AML-193 (cell line): ENCODE data around the gene RHOC.

ENCODE experiments used
- DNase-seq, 2 experiments: peaks; one replicate each; lab custom pipeline; 2025; lab: John Stamatoyannopoulos, UW

RHOC gene

DNA sequence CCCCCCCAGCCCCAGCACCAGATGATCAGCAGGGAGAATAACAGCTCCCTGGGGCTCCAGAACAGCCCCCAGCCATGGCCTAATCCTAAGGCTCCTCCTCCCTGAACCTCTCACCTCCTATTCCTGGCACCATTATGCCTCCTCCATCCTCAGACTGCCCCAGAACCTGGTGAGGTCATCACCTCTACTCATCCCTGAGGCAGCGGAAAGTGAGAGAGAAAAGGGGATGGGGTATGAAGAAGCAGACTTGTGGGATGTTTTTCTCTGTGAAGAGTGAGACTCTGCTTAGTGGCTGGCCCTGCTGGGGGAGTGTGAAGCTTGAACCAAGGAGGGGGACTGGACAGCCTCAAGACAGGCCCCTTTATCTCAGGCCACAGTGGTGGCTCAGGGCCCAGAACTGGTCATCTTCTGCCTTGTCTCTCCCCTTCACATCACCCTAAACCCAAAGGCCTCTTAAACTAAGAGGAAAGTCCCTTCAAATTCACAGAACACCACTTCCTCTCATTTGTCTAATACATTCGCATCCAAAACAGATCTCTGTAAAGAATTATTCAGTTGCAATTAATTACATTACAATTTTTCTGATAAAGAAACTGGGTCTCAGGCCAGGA, 10.4 kb upstream of the RHOC start:
- no peak for DNase-seq

DNA sequence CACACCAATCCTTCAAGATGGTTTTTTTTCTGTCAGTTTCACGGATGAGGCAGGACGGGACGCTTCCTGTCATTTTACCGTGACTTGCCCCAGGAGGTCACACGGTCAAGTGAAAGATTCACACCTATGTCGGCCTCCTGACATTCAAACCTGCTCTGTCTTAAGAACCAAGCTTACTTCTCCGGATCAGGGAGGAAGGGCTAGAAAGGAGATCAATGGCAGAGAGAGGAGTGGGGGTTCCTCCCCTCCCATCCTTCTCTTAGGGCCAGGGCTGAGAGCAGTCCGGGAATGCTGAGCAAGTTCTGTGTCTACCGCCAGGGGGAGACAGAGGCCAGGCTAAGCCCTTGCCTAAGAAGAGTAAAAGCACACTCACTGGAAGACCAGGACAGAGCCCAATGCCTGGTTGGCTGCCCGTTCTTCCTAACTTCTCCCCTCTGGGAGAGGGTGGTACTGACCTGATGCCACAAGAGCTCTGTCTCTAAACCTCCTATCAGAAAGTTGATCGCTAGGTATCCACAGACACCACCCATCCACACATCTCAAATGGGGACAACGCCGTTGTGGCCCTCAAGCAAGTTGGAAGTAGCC, 9.3 kb upstream of the RHOC start:
- DNase-seq: peak; percentile 57 to 74

DNA sequence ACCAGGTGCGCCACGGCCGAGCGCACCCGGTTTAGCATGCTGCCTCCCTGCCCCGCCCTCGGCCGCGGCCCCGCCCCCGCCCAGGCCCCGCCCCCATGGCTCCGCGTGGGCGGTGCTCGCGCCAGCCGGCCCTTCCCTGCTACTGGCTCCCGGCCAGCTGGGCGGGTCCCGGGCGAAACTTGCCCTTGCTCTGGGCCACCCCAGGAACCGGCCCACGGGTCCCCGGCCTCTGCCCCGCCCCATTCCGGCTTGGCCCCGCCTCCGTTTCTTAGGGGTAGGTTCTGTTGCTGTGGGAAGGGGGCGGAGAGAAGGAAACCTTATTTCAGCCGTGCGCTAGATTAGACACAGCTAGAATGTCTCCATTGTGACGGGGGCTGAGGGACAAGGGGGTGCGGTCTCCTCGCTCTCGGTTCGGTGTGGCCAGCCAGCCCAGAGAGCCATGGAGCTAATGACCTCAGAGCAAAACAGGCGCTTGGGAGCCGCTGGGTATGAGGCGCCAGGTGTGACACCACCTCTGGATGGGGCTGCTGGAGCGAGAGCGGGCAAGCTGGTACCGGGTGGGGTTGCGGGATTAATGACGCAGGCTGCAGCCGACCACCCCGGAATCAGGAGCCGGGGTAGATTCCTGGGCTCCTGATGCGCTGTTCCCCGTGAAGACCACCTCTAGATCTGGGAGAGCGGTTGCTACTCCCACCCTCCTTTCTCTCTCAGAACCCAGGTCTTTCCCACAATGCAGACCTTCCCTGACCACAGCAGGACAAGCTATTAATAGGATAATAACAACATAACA, 8.5 kb upstream of the RHOC start, which contains the start of gene PPM1J:
Gene PPM1J, minus strand, starts transcription at position 69 of the 790 bp plus-strand sequence. Its CDS starts 31 bp downstream, at position 38.
- DNase-seq: peak; percentile 67 to 75

DNA sequence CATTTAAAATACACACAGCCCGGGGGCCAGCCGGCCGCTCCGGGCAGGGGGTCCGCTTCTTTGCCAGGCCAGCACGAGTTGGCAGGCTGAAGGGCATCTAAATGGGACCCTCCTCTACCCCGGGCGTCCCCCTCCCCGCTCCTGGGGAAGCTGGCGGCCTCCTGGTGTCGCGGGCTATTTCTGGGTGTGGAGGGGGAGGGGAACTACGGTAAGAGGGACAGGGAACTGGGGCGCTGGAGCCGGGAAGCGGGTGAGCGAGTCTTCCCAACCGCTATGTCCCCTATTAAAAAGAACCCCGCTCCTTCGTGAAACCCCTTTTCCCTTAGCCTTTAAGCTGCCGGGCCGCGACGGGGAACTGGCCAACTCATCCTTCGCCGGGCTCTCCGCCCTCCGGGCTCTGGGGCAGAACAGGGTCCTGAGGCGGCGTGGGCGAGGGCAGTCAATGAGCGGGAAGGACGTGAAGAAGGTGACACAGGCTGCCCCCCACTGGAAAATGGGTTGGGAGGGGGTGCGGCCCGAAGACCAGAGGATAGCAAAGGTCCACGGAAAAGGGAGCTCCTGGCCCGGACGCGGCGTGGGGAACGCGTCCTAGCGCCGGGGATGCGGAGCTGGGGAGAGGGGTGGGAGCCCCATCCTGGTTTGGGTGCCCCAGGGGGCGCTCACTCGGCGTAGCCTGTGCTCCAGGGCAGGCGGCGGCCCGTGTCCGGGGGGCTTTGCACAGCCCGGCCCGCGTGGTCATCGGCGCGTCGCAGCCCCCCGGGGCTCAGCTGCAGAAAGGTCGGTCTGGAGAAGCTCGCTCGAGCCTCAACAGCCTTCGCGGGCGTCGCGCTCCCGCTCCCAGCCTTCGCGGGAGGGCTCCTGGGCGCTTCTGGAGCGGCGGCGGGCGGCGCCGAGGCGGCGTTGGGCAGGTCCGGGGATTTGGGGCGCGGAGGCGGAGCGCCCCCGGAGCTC, 7.7 kb upstream of the RHOC start:
- DNase-seq: no peak

DNA sequence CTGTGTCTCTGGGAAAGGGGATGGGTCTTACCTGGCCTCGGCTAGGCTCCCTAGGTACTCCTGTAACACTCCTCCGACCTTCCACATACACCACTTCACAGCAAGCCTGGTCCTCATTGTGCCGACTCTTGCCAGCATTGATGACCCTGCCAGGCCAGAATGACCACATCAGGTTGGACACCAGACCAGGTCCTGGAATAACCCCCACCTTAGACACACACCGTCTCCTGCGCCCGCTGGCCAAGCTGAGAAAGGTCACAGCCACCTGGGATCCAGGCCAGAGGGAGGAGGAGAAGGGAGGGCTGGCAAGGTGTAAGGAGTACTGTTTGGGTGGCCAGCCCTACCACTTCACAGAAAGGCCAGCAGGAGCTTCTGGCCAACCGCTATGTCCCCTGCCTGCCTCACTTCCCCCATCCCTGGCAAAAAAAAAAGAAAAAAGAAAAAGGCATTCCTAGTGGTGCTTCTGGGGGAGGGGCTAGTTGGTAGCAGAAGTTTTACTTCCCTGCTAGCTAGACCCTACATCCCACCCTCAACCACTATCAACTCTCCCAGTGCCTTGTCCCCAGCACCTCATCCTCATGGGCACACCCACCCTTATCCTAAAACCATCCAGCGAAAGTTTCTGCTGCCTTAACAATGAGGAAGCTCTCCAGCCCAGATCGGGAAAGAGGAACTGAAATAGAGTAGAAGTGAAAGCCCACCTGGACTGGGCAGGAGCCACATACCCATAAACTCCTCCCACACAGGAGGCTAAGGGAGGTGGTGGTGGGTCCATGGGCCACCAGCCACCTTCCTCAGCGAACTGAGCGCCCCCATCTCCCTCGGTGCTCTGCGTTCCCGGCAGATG, 6.8 kb upstream of the RHOC start:
- peak; percentile 16 to 48 for DNase-seq

DNA sequence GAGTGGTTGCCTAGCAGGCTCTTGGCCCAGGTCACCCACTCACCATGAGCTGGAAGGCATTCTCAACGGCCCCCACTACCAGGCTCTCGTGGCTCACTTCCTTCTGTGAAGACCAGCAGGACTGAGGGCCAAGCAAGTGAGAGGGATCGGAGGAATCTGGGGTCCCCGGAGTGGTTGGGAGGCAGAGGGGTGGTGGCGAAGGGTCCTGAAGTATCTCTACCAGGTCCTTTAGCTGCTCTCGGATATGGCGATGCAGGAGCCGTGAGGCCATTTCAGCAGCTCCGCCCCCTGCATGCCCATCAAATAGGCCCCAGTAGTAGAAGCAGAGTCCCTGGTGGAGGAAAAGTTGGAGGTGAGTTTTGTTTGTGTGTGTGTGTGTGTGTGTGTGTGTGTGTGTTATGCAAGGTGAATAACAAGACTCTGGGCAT, 5.8 kb upstream of the RHOC start:
- no peak for DNase-seq

DNA sequence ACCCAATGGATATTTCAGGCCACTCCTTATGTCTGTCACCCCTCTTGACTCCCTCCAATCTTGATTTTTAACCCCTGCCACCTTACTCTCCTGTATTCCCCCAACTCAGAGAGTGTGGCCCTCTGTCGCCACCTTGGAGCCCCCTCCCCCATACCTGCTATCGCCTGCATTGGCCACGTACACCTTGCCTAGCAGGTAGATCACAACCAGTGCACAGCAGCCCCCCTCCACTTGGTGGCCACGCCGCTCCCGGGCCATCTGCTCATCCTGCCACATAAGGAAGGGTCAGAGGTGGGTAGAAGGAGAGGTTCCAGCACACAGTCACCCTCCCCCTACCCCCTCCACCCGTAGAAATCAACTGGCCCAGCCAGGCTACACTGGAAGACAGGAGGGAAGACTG, 5.3 kb upstream of the RHOC start:
- no peak for DNase-seq

DNA sequence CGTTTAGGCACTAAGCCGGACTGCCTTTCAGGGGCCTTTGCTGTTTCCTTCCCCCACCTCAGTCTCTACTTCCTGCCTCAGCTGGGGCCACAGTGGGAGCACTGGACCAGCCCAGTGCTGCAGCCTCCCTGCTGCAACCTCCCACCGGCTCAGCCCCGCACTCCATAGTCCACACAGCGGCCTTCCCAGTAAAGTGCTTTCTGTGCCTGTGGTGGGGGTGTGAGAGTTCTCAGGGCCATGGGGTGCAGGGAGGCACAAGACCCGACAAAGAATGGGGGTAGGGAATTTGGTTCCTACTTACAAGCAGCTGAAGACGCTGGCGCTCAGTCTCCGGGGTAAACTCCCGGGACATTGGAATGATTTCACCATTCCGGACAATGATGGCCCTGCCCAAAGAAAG, 4.7 kb upstream of the RHOC start:
- no peak for DNase-seq

DNA sequence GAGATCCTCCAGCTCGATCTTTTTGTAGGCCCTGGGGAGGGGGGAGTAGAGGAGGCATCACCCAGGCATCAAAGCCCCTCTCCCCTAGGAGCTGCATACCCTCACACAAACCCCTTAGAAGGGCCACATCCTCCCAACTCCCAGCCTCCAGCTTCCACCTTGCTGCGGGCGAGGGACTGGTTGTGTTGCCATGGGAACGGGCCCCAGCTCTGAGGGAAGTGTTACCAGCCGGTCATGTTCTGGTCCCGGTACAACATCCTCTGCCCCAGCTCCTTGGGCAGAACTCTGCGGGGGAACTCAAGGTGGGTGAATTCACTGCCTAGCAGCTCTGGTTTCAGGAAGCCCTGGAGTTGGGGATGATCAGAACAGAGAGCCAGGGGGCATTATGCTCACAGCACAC, 4.1 kb upstream of the RHOC start:
- no peak for DNase-seq

DNA sequence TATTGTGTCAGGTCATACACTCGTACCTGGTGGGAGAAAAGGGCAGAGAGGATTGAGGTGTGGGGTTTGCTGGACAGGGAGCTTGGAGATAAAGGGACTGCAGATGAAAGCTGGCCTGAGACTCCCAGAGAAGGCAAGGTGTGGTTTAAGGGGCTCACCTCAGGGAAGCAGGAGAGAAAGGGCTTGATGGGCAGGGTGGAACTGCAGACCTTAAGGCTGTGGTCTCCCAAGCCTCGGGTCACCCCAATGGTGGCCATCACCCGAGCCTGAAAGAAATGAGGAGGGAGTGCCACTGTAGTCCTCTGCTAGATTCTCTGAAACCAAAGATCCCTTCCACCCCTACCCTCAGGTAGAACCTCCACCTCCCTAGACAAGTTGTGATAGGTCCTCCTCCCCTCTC, 3.7 kb upstream of the RHOC start:
- DNase-seq: no peak

DNA sequence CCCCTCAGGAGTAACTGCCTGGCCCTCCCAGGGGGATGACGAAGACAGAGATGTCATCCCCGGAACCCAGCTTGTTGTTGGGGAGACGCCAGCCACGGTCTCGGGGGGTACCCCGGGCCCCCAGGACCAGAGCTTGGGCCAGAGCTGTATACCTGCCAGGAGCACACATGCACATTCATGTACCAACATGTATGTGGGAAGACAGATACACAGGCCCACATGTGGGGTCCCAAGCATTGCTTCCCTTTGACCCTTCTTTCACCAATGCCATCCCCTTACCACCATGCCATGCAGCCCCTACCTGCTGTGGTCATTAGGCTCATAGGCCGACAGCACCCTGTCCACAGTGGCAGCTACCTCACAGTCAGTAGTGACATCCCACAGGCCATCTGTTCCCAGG, 3.2 kb upstream of the RHOC start:
- DNase-seq: no peak

DNA sequence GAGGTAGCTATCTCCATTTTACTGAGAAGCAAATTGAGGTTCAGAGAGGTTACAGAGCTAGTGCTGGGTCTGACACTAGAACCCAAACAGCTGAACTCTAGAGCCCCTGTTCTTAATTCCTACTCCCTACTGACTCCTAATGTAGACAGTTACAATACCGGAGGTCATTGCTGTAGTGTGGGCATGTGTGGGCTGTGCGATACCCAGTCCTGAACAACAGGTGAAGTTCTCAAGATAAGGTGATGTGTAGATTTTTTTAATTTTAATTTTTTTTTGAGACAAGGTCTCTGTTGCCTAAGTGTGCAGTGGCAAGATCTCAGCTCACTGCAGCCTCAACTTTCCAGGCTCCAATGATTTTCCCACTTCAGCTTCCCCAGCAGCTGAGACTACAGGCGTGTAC, 1.6 kb upstream of the RHOC start:
- DNase-seq: no peak

DNA sequence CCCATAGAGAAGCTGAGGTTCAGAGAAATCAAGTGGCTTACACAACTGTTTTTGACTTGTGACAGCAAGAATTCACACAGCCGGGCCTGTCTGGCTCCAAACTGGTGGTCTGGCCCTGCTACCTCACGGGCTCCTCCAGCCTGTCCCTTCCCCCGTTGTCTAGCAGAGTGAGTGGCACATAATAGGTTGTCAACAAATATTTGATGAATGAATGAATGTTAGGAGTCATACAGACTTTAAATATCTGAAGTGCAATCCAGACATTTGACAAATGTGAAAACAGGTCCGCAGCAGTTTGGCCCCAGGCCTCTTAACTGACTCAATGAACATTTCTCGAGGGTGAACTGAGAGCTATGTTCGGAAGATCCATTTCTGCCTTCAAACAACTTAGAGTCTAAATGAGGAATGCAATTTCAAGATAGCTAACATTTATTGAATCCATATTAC, 1.1 kb upstream of the RHOC start:
- no peak for DNase-seq

DNA sequence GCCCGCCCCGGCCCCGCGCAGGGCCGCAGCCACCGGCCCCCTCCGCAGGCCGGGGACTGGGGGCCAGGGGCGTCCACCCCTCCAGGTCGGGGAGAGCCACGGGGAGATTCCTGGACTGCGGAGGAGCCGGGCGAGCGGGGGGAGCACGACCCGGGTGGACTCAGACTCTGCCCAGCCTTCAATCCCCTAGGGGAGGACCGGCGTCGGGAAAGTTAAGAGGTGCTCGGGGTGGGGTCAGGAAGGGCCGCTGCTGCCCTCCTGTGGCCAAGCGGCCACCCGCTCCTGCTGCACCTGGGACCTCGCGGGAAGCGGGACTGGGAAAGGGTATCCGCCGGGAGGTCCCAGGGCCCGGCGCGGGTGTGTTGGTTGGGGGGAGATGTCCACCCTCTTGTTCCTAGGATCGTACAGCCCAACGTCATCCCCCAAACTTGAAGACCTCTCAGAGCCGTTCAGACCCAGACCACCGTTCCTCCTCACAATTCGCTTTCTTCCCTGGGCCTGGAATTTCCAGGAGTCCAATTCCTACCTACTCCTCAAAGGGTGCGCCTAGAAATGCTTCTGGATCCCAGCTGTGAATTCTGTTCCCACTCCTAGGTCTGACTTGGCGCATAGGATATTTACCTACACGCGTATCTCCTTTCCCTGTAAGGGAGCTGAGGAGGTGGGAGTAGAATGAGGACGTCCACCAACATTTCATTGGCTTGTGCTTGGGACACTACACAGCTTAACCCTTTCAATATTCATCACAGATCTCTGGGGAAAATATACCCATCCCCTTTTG, 484 bp upstream of the RHOC start:
- peak; percentile 48 to 54 for DNase-seq

DNA sequence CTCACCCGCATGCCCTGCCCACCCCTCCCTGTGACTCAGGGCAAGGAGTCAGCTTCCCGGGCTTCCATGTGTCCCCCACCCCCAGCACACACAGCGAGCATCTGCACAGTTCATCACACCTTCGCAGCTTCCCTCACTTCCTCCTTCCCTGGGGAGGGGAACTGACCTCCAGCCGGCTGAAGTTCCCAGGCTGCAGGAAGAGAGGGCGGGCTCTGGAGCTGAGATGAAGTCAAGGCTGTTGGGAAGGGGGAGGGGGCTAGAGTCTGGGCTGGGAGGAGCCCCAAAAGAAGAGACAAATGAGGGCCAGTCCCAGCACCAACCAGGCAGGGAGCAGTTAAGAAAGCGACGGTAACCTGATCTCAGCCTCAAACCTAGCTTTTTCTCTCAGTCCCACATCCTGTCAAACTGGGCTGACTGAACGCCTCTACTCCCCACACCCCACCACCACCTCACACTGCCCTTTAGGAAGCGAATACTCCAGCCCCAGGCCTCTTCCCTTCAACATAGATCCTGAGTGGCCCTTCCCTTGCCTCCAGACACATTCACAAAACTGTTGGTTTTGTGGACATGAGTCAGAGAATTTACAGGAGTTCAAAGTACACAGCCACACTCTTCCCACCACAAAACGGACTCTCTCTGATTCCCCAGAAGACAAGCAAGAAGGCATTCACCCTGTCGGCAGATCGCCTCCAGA, 1.8 kb downstream of the RHOC start:
- DNase-seq: peak; percentile 77 to 80

DNA sequence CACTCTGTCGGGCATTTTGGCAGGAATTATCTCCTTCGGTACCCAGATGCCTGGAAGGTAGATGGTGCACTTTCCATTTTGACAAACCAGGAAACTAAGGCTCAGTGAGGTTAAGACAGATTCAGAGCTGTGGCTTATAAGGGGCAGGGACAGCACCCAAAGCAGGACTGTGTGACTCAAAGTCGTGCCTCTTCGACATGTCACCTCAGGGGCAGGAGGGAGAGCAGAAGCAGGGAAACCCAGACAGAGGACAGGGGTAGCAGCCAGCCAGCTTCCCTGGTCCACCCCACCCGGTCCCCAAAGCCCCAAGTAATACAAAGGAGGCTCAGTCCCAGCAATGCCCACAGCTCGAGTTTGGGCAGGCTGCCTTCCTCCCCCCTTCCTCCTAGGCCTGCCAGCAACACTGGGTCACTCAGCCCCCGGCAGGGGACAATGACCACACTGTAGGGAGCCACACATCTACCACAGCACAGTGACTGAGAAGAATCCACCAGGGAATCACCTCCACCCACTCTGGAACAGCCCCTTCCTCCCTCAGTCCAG, 2.5 kb downstream of the RHOC start:
- DNase-seq: no peak

DNA sequence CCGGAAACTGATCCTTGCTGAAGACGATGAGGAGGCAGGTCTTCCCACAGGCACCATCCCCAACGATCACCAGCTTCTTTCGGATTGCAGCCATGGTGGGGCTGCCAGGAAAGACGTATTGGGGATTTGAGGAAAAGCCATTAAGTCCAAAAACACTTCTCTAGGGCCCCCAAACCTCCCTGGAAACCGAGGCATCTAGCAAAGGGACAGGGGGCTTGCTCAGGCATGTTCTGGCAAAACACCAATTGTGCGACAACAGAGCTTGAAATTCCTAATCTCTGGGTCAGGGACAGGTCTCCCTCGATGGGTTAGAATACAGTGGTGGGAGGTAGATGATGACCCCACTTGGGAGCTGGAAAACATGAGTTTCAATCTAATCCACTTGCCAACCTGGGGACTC, 3.2 kb downstream of the RHOC start:
- no peak for DNase-seq

DNA sequence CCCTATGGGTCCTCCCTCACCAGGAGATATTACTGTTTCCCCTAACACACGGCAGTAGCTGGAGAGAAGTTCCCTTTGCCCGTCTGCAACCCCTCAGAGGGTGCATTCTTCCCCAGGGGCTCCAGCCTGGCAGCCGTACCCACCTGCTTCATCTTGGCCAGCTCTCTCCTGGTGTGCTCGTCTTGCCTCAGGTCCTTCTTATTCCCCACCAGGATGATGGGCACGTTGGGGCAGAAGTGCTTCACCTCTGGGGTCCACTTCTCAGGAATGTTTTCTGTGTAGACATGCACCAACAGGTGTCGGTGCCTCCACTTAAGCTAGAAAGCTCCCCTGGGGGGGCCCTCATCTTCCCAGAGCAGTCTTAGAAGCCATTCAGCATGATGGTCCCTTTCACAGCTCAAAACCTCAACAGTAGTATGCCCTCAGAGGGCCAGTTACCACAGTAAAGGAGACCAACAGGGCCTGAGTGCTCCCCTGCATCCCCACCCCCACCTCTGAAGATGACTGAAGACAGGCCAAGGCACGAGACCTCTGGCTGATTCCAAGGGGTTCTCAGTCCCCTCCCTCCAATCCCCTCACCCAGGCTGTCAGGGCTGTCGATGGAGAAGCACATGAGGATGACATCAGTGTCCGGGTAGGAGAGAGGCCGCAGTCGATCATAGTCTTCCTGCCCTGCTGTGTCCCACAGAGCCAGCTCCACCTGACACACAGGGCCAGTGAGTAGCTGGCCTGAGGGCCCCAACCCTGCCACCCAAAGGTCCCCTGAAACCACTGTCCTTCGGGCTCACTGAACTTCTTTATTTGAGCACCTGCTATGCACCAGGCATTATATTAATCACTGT, 4.3 kb downstream of the RHOC start:
- DNase-seq: no peak

DNA sequence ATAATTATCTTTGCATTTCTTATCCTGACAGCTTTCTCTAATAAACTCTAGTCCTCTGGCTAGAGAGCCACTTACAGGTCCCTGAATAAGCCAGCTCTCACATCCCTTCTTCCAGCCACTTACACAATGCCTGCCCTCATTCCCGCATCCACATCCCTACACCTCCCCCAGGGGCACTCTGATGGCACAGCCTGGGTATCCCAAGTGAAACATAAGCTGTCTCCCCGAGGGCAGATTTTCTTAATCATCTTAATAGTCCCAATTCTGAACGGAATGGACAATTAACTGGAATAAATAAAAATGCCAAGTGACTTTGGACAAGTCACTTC, 4.9 kb downstream of the RHOC start:
- DNase-seq: no peak
